COLO668 (cell line): ENCODE results near the gene RHOD.

Source experiments
- DNase-seq: peaks from one replicate; lab custom pipeline; 2025; ENCODE audit not compliant: unreplicated experiment; lab: John Stamatoyannopoulos, UW

Gene RHOD

DNA sequence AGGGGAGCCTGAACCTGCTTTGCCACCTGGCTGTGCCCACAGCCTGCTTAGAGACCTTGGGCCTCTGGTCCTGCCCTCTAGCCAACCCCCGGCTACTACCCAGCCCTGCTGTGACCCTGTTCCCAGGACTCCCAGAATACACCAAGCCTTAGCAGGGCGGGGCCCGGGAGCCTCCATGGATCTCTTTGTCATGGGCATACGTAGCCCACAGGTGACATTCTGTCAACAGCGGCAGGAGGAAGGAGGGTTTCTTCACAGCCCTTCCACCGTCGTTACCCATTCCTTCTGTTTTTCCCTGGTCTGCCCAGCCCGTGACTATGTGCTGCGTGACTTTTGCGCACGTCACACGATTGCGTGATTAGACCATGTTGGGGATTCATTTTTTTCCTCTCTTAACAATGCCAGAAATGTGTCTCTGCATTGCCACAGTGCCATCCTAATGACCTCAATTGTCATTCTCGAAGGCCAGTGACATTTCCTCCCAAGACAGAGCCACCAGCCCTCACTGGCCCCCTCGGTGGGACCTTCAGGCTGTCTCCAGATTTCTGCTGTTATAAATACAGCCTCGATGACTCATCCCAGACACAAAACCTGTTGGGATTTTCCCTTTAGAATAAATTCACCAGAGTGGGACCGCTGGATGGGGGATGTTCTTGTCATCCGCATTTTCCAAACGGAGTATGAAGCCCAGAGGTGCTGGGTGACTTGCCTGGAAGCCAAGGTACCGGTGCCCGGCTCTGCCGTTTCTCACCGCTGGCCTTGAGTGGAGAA lies 24.7 kb upstream of the RHOD start:
- no peak for DNase-seq

DNA sequence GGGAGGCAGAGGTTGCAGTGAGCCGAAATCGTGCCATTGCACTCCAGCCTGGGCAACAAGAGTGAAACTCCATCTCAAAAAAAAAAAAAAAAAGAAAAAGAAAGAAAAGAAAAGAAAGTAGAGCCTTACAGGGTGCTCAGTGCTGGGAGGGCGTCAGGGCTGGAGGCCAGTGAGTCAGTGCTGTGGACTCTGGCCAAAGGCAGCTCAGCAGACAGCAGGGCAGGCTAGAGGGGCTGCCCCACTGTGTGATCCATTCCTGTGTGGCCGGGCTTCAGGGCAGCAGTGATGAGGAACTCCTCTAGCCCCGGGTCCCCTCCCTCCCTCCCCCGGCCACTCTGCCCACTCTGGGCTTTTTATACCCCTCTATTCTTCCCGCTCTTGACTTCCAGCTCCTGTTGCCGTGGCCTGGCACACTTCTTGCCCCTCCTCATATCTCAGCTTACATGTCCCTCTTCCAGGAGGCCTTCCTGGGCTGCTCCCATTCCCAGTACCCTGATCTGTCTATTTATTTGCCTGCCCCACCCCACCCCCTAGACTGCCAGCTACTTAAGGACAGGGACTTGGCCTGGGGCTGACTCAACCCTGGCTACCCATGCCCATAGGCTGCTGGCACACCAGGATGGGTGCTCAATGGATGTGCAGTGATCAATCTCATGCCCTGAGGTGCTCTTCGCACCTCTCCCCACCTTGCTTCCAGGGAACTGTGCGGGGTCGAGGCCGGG lies 23.7 kb upstream of the RHOD start:
- no peak for DNase-seq

GRCh38 chr11:67033661-67034166 lies 22.9 kb upstream of the RHOD start:
- no peak for DNase-seq

DNA sequence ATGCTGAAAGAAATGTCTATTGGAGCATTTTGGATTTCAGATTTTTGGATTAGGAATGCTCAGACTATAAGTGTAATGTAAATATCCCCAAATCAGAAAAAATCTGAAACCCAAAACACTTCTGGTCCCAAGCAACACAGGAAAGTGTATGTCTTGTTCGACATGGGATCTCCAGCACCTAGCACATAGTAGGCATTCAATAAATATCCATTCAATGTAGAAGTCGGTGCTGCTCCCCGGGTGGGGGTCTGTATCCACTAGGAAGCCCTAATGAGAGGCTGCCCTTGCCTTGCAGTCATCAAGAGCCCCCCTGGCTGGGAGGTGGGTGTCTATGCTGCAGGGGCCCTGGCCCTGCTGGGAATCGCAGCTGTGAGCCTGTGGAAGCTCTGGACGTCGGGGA lies 22.3 kb upstream of the RHOD start:
- no peak for DNase-seq

DNA sequence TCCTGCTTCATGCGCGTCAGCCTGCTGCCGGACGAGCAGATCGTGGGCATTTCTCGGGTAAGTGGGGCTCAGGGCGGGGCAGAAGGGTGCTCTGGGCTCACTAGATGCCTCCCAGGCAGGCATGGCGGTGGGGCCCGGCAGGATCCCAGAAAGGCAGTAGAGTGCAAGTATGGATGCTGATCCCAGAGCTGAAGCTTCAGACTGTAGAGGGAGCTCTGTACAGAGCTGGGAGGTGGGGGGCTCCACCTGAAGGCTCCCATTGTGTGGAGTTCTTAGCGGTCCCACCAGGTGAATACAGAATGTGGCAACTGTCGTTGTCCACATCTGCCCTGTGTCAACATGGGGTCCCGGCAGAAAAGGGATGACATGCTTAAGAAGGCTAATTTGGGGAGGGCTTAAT lies 16.5 kb upstream of the RHOD start:
- DNase-seq, result no peak

GRCh38 chr11:67041602-67042001 lies 15.0 kb upstream of the RHOD start:
- DNase-seq, result no peak

GRCh38 chr11:67043572-67044349 lies 12.9 kb upstream of the RHOD start:
- DNase-seq, result no peak

- no peak for DNase-seq
These were observed 12.2 kb upstream of the RHOD start for GRCh38 chr11:67044496-67044895.

DNA sequence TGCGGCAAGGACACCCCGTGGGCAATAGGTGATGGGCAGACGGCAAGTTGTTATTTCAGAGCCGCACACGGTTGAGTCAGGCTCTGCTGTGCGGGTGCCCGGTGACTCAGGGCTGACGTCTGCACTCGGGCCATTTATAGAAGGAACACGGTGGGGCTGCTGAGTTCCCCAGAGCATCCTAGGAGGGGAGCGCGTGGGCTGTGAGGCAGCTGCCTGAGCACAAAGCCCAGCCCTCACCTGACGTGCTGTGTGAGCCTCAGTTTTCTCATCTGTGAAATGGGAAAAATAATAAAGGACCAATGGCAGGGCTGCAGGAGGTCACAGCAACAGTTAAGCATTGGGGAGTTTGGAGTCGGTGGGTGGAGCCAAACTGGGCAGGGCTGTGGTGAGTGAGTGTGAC lies 11.3 kb upstream of the RHOD start:
- DNase-seq, result peak; percentile 21

DNA sequence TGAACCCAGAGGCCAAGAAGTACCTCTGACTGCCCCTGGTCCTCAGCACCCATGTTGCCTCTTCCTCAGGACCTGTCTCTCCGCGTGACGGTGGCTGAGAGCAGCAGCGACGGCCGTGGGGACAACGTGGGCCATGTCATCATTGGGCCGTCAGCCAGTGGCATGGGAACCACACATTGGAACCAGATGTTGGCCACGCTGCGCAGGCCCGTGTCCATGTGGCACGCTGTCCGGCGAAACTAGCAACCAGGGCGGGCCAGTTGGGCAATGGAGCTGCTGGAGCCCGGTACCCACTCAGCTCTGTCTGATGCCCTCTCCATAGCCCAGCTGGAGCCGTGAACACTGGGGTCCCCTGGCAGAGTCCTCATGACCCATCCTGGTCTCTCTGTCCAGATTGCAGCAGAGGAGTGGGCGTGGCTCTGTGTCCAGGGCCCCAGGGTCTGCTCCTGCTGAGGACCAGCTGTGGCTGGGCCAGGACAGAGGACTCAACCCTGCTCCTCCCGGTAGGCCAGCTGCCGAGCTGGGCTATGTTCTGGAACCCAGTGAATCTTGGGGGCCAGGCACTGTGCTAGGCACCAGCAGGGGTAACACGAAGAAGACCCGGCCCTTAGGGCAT lies 8.0 kb upstream of the RHOD start:
- DNase-seq, result no peak

DNA sequence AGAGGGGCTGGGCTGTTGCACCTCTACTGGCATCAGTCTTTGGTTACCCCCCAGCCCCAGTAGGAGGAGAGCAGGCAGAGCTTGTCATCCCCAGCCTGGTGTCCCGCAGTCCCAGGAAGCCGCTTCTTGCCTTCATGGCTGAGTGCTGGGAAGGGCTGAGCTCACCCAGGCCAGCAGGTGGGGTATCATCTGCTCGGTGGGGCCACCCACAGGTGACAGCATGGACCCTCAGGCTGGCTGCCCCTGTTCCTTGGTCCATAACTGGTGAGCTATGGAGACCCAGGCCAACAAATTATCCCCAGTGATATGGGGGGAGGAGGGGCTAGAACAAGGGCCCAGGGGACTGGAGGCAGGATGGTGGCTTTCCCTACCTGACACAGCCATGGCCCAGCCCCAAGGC lies 6.5 kb upstream of the RHOD start:
- DNase-seq, result no peak

DNA sequence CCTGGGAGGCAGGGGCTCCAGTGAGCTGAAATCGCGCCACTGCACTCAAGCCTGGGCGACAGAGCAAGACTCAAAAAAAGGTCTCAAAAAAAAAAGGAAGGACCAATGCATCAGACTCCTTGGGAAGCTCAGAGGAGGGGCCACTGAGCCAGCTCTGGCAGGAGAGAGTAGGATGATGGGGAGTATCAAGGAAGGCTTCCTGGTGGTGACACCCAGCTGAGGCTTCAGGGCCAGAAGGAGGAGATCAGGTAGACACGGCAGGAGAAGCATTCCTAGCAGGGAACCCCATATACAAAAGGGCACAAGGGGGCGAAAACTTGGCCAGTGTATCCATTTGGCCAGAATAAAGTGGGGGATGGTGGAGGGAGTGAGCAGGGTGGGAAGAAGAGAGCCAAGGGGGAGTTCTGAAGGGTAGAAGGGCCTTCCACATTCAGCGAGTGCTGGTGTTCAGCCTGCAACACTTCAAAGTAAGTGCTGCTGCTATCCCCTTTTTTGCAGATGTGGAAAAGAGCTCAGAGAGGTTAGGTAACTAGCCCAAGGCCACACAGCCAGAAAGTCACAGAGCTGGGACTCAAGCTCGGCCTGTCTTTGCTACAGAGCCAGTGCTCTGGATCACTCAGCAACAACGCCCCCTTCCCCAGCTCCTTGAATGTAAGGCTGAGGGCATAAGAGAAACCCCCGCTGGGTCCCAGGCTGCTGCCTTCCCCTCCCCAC lies 5.3 kb upstream of the RHOD start:
- no peak for DNase-seq

DNA sequence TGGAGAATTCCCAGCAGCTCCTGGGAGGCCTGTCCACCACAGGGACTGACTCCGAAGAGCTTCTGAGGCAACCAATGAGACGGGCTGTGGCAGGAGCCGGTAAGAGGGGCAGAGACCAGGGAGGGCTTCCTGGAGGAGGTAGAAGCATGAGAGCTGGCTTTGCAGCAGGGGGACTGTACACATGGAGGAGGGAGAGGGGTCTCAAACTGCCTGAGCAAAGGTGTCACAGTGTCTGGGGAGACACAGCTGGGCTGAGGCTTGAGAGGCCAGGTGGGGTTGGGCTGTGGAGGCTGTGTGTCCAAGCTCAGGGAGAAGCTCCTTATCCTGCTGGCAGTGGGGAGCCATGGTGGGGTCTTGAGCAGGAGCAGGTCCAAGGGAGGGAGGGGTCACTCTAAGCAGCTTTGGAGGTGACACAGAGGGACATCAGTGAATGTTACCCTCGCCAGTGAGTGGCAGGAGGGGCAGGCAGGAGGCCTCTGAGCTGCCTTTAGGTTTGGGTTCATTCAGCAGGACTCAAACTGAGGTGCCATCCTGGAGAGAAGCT lies 4.6 kb upstream of the RHOD start:
- DNase-seq, result no peak

- no peak for DNase-seq
These were observed 3.8 kb upstream of the RHOD start for GRCh38 chr11:67052891-67053290.

- peak; percentile 41 for DNase-seq
These were observed 2.7 kb upstream of the RHOD start for GRCh38 chr11:67053896-67054329.

DNA sequence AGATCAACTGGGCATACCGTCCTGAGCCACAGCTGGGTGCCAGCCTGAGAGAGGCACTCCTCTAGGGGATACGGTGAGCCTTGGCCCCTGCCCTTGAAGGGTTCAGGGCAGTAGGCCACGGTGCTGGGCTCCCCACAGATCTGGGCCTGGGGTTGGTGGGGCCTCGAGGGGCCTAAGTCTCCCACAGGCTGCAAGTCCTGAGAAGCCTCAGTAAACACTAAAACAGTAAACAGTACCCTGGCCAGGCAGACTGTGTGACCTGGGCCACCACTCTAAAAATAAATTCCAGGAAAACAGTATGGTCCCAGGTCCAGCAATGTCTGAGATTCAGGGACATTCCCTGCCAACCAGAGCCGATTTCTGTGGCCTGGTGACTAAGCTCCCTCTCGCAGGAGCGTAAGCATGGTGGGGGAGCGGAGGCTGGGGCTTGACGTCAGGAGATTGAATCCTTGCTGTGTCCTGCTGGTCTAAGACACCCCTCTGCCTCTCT lies 2.3 kb upstream of the RHOD start:
- DNase-seq, result no peak

GRCh38 chr11:67054836-67055523 lies 1.7 kb upstream of the RHOD start:
- DNase-seq, result peak; percentile 74

DNA sequence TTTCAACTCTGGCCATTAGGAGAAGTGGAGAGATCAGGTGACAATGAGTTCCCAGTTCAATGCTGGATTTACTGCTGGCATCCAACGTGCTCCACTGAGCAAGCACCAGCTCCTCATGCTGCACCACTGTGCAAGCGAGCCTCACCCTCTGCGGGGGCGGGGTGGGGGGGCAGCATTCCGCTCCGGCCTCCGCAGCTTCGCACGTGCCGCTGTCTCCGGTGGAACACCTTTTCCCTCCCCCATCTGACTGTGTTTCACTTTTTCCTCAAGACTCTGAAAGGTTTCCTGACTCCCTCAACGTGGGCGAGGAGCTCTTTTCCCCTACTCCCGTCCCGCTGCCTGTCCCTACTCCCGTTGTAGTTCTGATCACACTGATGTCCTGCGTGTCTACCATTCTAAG lies 835 bp upstream of the RHOD start:
- DNase-seq, result peak; percentile 23

DNA sequence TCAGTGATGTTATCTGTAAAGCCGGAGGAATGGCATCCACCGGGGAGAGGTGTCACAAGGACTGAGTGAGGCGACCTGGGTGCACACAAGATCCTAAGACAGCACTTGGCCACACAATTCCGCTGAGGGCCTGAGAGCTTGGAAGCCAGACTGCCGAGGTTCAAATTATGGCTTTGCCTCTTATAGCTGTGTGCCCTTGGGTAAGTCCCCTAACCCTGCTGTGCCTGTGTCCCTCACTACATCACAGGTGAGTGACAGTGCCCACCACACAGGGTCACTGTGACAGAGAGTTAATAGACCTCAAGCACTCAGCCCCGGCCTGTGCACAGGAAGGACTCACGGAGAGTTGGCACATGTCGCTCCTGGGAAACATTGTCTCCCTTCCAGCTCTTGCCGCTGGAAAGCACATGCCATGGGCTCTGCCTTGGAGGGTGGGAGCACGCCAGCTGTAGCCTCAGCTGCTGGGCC lies 592 bp downstream of the RHOD start:
- DNase-seq, result no peak
